Amniotic stem cell (primary cell): ENCODE measurements around the gene ENTPD3.

Source experiments
- DNase-seq: peaks from one replicate; lab custom pipeline; 2025; lab: John Stamatoyannopoulos, UW

ENTPD3 gene, protein sequence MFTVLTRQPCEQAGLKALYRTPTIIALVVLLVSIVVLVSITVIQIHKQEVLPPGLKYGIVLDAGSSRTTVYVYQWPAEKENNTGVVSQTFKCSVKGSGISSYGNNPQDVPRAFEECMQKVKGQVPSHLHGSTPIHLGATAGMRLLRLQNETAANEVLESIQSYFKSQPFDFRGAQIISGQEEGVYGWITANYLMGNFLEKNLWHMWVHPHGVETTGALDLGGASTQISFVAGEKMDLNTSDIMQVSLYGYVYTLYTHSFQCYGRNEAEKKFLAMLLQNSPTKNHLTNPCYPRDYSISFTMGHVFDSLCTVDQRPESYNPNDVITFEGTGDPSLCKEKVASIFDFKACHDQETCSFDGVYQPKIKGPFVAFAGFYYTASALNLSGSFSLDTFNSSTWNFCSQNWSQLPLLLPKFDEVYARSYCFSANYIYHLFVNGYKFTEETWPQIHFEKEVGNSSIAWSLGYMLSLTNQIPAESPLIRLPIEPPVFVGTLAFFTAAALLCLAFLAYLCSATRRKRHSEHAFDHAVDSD

DNA sequence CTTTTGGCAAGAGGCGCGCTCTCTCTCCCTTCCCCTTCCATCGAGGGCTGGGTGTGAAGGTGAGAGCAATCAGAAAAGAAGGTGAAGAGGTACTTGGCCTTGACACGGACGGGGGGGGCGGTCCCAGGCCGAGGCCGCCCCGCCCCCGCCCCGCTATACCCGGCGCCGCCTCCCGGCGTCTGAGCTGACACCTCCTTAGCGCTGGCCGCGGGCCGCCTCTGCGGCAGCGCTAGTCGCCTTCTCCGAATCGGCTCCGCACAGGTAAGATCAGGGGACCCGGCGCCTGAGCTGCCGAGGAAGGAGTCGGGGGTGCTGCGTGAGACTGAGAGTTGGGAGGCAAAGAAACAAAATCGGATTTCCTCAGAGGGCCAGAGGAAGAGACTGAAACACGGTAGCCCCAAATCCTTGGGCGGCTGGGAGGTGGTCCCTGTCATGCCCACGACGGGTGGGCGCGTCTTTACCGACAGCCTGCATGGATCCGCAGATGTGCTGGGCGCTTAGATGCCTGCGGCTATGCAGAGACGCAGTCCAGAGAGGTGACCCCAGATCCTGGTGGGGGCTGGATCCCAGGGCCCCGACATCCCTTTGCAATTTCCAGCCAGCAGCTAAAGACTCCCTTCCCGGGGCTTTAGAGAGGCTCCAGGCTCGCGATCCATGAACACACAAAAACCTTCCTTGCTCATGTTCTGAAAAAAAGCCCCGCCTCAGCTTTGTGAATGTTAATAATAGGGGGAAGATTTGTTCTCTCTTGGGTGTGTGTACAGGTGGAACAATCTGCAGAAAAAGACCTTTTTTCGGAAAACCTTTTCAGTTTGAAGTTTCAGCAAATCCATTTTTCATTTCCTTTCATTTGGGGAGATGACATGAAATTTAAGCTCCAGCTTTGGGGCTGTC, at the start of gene ENTPD3:
Gene ENTPD3, plus strand, starts transcription at position 184 of the 894 bp plus-strand sequence. CDS start 874 bp downstream, outside the sequence.
- no peak for DNase-seq

DNA sequence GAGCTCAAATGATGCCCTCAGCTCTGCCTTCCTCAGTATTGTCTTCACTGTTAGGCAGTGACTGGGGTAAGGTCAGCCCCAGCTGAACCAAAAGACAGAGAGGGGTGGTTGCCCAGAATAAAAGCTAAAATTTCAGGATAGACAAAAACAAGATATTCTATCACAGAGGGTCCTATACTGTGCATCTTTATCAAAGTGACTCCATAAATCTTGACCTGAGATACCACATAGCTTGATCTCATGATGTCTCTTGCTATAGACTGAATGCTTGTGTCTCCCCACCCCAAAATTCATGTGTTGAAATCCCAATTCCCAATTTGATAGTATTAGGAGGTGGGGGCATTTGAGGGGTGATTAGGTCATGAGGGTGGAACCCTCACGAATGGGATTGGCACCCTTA, 47.1 kb upstream of the ENTPD3 start:
- no peak for DNase-seq

DNA sequence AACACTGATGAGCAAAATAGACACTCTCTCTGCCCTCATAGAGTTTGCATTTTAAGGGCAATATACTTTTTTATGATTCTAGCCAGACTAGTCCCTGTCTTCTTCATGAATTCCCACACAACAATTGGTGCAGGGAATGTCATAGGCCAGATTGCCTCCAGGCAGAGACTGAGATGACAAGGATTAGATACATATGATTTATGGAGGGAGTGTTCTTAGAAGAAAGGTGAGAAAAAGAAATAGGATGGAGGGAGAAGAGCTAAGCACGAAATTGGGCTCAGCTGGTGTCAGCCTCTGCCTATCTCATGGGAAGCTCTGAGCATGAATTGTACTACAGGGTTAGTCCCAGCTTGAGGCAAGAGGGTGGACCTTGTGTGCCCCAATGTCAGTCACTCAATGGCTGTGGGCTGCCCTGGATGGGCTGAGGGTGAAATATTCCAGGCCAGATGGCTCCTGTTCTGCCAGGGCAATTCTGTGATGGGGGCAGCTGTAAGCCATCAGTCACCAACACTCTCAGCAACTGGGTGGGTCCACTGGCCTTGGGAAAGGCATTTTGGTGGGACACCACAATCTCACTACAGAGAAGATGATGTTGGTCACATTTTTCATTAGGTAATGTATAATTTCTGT, 46.3 kb upstream of the ENTPD3 start:
- no peak for DNase-seq

DNA sequence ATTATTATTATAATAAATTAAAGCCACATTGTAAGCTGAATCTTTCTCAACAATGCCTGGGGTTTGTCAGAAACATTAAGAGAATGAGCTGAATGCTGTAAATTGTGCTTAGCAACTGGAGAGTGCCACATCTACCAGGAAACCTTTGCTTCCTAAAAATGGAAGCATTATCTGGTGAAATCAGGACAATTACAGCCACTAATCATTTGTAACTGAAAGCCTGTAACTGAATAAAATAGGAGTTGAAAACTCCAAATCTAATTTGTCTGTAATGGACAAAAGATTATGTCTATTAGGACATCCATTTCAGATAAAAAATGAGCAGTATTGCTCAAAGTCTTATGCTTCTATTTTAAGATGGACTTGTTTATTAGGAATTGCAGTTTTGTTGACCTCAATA, 45.3 kb upstream of the ENTPD3 start:
- DNase-seq, result no peak

DNA sequence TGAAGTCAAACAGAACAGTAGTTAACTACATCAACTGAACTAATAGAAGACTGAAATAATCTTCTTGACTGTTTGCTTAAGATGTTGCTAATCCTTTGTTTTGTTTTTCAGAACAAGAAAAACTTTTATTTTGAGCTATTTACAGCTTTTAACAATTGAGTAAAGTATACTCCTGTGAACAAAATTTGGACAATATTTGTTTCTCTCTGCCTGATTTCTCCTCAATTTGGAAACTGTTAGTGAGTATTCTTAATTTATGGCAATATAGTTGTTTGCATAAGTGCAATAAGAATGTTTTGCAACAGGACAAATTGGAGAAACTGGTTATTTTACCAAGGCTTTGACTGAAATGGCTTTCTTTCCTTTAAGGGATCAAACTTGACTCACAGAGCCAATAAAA, 36.5 kb upstream of the ENTPD3 start:
- no peak for DNase-seq

DNA sequence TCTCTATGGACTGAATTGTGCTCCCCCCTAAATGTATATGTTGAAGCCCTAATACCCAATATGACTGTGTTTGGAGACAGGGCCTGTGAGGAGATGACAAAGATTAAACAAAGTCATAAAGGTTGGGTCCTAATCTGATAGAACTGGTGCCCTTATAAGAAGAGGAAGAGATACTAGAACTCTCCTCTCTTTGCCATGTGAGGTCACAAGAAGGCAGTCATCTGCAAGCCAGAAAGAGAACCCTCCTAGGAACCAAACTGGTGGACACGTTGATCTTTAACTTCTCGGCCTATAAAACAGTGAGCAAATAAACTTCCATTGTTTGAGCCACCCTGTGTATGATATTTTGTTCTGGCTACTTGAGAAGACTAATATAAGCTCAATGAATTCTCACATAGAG, 31.6 kb upstream of the ENTPD3 start:
- DNase-seq, result no peak

DNA sequence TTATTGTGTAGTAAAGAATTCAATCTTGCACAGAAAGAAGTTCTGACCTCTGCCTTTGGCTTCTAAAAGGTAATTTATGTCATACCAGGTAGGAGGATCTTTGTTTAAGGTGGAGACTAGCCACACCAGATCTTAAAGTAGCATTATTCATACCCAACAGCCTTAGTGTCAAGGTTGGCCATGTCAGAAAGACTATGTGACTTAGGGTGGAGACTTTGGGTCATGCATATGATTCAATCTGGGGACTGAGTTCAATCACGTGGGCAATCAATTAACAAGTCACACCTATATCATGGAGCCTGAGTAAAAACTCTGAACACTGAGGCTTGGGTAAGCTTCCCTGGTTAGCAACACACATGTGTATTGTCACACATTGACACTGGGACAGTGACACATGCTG, 28.5 kb upstream of the ENTPD3 start:
- no peak for DNase-seq

DNA sequence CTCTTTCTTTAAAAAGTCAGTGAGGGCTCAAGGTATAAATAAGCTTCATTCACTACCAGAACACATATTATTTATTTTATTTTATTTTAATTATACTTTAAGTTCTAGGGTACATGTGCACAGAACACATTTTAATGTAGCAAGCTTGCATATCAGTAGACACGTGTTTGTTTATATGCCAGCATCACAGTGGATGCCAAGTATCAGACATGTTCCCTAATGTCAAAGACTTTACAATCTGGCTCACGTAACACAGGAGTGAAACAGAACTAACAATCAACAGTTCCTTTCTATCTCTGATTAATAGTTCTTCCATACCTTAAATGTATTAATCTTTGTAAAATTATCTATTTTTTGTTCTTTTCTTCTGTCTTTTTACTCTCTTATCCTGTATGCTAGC, 23.3 kb upstream of the ENTPD3 start:
- DNase-seq, result no peak

DNA sequence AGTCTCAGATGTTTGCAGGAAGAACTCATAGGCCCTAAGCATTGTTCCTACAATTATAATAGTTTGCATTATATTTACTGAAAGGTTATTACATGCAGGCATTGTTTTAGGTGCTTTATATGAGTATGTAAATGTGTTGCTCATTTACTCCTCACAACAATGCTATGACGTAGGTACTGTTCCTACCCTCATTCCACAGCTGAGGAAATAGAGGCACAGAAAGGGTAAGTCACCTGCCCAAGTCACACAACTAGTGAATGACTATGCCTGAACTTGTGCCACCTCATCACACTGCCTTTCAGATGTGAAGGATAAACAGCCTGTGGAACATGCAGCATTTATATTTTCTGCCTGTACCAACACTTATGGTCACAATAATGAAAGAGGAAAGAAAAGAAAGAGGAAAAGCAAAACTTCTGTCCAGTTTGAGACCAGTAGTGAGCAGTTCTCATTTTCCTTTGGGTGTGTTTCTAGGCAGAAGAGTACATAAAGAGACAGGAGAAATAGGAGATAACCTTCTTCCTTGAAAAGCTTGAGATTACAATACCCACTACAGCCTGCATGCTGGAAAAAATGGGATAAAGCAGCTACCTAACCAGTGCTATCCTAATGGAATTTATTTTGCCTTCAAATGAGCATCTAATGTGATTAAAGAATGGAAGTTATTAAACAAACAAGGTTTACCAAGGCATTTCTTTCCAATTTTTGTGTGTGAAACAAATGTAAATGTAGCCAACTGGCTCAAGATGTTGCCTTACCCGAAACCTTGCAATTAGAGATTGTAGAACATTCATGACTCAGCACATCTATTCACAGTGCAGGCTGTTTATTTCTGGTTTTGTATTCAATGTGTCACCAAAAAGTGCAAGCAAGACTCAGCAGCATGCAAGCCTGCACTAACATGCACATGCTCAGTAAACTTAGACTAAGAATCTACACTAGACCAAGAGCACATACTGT, 20.5 kb upstream of the ENTPD3 start:
- DNase-seq, result no peak

DNA sequence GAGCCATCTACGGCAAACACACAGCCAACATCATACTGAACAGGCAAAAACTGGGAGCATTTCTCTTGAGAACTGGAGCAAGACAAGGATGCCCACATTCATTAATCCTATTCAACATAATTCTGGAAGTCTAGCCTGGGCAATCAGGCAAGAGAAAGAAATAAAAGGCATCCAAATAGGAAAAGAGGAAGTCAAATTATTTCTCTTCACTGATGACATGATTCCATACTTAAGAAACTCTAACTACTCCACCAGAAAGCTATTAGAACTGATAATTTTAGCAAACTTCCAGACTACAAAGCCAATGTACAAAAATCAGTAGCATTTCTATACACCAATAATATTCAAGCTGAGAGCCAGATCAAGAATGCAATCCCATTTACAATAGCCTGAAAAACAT, 17.3 kb upstream of the ENTPD3 start:
- no peak for DNase-seq

DNA sequence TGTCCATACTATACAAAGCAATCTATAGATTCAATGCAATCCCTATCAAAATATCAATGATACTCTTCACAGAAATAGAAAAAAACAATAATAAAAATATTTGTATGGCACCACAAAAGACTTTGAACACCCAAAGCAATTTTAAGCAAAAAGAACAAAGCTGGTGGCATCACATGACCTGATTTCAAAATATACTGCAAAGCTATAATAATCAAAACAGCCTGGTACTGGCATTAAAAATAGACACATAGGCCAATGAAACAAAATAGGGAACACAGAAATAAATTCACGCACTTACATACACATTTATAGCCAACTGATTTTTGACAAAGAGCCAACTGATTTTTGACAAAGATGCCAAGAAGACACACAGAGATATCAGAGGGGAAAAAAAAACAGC, 9.2 kb upstream of the ENTPD3 start:
- DNase-seq, result no peak

DNA sequence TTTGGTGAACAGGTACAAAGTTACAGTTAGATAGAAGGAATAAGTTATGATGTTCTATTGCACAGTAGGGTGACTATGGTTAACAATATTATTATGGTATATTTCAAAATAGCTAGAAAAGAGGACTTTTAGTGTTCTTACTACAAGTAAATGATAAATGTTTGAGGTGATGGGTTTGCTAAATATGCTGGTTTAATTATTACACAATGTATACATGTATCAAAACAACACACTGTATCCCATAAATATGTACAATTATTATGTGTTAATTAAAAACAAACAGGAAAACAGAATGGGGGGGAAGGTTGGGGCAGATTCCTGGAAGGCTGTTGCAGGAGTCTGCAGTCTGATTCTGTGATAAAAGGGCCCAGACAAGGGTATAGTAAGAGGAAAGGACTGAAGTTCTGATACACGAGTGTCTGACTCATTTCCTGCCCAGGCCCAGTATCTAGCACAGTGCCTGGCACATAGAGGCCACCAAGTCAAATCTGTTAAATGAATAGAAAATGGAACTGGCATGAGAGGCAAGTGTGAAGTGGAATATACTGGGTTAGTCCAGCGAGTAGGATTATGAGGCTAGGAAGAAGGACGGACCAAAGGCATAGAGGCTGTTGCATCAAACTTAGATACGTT, 7.2 kb upstream of the ENTPD3 start:
- no peak for DNase-seq

DNA sequence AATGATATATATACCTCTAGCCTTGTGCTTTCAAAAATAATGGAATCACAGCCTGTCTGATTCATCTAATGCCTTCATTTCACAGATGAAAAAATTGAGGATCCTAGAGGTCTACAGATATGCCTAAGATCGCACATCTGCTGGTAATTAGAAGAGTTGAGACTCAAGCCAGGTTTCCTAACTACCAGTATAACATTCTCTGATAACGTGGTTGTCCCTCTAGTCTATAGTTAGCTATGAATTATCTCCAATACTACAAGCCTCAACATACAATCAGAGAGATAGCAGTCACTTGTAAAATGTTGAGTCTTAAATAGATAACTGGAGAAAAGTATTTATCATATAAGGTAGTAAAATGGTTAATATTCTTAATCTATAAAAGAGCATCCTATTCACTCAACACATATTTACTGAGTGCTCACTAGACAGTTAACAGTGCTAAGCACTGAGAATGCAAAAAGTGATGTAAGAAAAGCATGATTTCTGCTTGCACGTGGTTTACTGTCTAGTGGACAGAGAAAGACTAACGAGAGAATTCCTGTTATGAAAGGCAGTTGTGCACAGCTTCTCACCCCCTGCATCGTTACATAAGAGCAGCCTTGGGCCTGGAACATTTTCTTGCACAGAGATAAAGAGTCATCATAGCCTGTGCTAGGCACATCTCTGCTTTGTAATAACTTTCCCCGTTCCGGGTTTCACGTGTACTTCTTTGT, 4.9 kb upstream of the ENTPD3 start:
- no peak for DNase-seq

DNA sequence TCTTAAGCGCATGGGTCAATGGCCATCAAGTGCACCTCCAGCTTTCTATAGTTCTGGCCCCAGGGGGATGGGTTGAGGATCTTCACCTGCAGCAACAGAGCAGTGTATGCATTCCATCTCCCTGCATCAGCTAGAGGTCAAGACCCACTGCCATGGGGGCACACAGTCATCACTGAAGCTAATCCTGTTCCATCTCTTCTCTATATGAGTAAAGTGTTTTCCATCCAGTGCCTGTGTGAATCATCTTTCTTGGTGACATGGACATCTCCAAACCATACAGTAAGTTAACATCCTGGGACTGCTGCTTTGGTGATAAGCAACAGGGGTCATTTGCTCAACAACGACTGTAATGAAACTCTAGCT, 4.4 kb upstream of the ENTPD3 start:
- DNase-seq, result no peak

DNA sequence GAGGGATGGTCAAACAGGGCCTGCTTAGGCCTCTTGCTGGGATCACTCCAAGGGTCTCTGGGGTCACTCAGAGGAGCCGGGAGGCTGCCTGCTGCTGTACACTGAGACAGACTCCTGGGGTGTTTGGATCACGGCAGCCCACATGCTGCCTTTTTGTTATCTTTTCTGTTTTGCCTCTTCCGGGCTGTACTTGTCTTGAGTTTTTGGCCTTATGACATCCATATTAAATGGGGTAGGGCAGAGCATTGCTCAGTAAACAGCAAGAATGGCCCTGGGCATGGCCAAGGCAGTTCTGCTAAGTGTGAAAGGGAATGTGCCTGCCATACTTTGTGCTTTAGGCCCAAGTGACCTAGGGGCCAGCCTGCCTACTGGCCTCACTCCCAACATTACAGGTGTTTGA, 771 bp upstream of the ENTPD3 start:
- no peak for DNase-seq

DNA sequence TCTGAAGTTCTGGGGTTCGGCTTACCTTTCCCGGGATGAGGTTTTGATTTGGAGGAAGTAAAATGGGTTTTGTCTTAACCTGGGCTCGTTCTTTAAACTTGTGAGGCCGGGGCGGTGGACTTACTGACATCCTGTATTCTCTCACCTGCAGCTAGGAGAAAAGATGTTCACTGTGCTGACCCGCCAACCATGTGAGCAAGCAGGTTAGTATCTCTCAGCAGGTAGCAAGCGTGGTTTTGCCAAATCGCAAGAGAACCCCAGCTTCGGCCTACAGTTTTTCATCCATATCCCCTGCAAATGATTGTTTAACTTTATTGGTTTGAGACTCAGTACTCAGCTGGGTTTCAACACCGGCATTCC, 891 bp downstream of the ENTPD3 start:
- DNase-seq, result no peak

DNA sequence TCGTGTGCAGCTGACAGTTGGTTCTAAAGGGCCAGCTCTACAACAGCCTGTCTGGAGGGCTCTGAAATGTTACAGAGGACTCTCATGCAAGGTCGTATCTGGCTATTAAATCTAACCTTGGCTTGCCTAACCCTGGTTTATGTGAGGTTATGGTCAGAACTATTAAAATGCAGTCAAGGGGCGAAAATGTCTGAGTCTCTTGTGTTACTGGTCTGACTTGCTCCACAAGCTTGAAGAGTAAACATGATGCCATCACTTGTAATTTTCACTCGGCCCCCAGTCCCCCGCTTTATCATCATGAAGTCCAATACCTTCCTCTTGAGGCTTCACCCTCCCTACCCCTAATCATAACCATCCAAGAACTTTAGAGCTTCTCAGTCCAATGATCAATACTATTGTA, 9.4 kb downstream of the ENTPD3 start:
- DNase-seq, result no peak

DNA sequence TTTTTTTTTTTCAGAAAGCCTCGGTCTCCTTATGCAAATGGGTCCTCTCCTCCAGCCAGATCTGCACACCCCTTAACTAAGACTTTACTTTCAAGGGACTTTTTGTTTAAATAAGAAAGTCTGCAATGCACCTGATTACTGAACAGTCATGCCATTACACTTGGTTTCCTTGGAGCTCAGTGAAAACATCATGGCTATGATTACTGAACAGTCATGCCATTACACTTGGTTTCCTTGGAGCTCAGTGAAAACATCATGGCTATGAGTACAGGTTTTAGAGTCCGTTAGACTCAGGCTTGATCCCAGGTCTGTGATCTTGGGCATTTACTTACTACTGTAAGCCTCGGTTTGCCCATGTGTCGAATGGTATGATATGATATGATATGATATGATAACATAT, 10.1 kb downstream of the ENTPD3 start:
- no peak for DNase-seq

DNA sequence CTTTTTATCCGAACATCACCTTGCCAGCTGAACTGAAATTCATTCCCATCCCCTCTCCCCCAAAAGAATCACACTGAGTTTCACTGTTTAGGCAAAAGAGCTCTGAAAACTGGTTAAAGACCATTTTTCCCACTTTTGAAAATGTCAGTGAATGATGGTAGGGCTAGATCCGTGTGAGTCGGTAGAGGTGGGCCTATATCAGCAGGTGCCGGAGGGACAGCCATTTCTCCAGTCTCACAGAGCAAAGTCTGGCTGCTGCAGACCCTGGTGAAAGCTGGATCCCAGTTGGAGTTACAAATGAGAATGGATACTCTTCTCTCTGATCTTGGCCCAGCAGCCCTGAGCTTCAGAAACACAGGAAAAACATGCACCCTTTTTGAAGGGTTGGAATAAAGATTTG, 10.9 kb downstream of the ENTPD3 start:
- DNase-seq, result no peak

DNA sequence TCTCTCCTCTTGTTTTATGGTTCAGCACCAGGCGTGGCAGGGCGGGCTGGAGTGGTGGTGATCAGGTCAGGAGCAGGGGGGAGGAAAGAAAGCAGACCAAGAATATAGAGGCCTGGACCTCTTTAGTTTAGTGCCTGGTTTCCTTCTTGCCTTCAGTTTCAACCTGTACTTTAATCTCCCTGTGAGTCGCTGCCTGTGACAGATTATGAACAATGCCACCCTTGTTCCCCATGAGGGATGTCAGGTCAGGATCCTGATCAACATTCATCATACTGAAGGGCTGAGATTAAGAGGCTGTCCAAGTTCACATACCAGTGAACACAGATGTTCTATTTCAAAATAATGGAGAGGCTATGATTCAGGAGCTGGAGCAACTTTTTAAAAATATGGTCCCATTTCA, 11.4 kb downstream of the ENTPD3 start:
- no peak for DNase-seq
